Measurements from ENCODE around the gene BCAT1.

BCAT1 gene

GRCh38 chr12:24919346-24920001, 29.4 kb downstream of the BCAT1 start:
- Histone ChIP-seq H3K4me3 (ENCODE audit: insufficient read depth, low read length, poor library complexity, severe bottlenecking) (no peak overlapping the region), H3F3A (ENCODE audit: insufficient read depth) (no peaks in the 10 kb centered on the region; the same call in 1 of the 2 replicates), H3K9ac (ENCODE audit: low read length) (no peak overlapping the region), H2AFZ (ENCODE audit: low read depth, low read length, severe bottlenecking) (no peak overlapping the region), H3K27ac (ENCODE audit: low read depth, low read length) (no peak overlapping the region), H3K4me2 (ENCODE audit: low read depth, low read length, poor library complexity, severe bottlenecking) (no peak overlapping the region), H3K9me2 (replicated peaks; ENCODE audit: insufficient read depth, low read length) (no peaks in the 10 kb centered on the region), H4K20me1 (ENCODE audit: low read depth, low read length) (0 out of 2 replicates have a peak, but pooled peaks cover 5% of the 10 kb centered on the region), H3K36me3 (ENCODE audit: low read length) (no peaks in the 10 kb centered on the region), H3K27me3 (ENCODE audit: low read length) (no peaks in the 10 kb centered on the region), H3K9me3 (ENCODE audit: insufficient read depth, low read length) (no peaks in the 10 kb centered on the region), H3K79me2 (ENCODE audit: insufficient read depth, low read length) (peaks cover 77% of the 10 kb centered on the region)
- no peak for TF ChIP-seq EZH2phosphoT487 (conservative IDR thresholded peaks at IDR 0.05; ENCODE audit: low read length)
- no peak for TF ChIP-seq CTCF (IDR thresholded peaks at IDR 0.05; ENCODE audit: insufficient read depth, low read length, poor library complexity, severe bottlenecking)

GRCh38 chr12:24918596-24918995, 30.3 kb downstream of the BCAT1 start:
- no peak for TF ChIP-seq EZH2phosphoT487 (conservative IDR thresholded peaks at IDR 0.05; ENCODE audit: low read length)
- TF ChIP-seq CTCF (IDR thresholded peaks at IDR 0.05; ENCODE audit: insufficient read depth, low read length, poor library complexity, severe bottlenecking), result no peak
- Histone ChIP-seq H4K20me1 (ENCODE audit: low read depth, low read length) (0 out of 2 replicates have a peak, but pooled peaks cover 5% of the 10 kb centered on the region), H3K27me3 (ENCODE audit: low read length) (no peaks in the 10 kb centered on the region), H2AFZ (ENCODE audit: low read depth, low read length, severe bottlenecking) (no peak overlapping the region), H3F3A (ENCODE audit: insufficient read depth) (no peaks in the 10 kb centered on the region), H3K36me3 (ENCODE audit: low read length) (no peaks in the 10 kb centered on the region), H3K4me3 (ENCODE audit: insufficient read depth, low read length, poor library complexity, severe bottlenecking) (no peak overlapping the region), H3K9me2 (replicated peaks; ENCODE audit: insufficient read depth, low read length) (no peaks in the 10 kb centered on the region), H3K4me2 (ENCODE audit: low read depth, low read length, poor library complexity, severe bottlenecking) (no peak overlapping the region), H3K79me2 (ENCODE audit: insufficient read depth, low read length) (peaks cover 75% of the 10 kb centered on the region), H3K9me3 (ENCODE audit: insufficient read depth, low read length) (no peaks in the 10 kb centered on the region), H3K27ac (ENCODE audit: low read depth, low read length) (no peak overlapping the region), H3K9ac (ENCODE audit: low read length) (no peak overlapping the region)

- Histone ChIP-seq H3K36me3 (ENCODE audit: low read length) (no peaks in the 10 kb centered on the region), H3K4me2 (ENCODE audit: low read depth, low read length, poor library complexity, severe bottlenecking) (no peak overlapping the region), H3K27me3 (ENCODE audit: low read length) (no peaks in the 10 kb centered on the region), H3K4me3 (ENCODE audit: insufficient read depth, low read length, poor library complexity, severe bottlenecking) (no peak overlapping the region), H3F3A (ENCODE audit: insufficient read depth) (no peaks in the 10 kb centered on the region), H4K20me1 (ENCODE audit: low read depth, low read length) (0 out of 2 replicates have a peak, but pooled peaks cover 5% of the 10 kb centered on the region), H3K9me3 (ENCODE audit: insufficient read depth, low read length) (no peaks in the 10 kb centered on the region), H3K9me2 (replicated peaks; ENCODE audit: insufficient read depth, low read length) (no peaks in the 10 kb centered on the region), H3K9ac (ENCODE audit: low read length) (no peak overlapping the region), H3K27ac (ENCODE audit: low read depth, low read length) (no peak overlapping the region), H3K79me2 (ENCODE audit: insufficient read depth, low read length) (peaks cover 64% of the 10 kb centered on the region), H2AFZ (ENCODE audit: low read depth, low read length, severe bottlenecking) (no peak overlapping the region)
- TF ChIP-seq EZH2phosphoT487 (conservative IDR thresholded peaks at IDR 0.05; ENCODE audit: low read length), result no peak
- TF ChIP-seq CTCF (IDR thresholded peaks at IDR 0.05; ENCODE audit: insufficient read depth, low read length, poor library complexity, severe bottlenecking), result no peak
These were observed 33.4 kb downstream of the BCAT1 start for GRCh38 chr12:24915501-24915900.

All from SU-DHL-6 (cell line).